ENCODE measurements around the gene XAB2.
A peak's percentile ranks its signal among the peaks of the same experiment; 100 is the strongest.

The XAB2 gene

GRCh38 chr19:7641290-7642276 lies 12.2 kb upstream of the XAB2 start:
- no peak for DNase-seq (ENCODE audit: low read depth, low spot score)
- Histone ChIP-seq H3K27ac (ENCODE audit: low read length) (no peak overlapping the region), H3K4me3 (ENCODE audit: low read length) (no peak overlapping the region), H3K9me3 (ENCODE audit: control insufficient read depth, insufficient read depth, low read length) (no peaks in the 10 kb centered on the region), H3K4me1 (ENCODE audit: control insufficient read depth, insufficient read depth, low read length) (peaks cover 2% of the 10 kb centered on the region; the same call in 1 of the 2 replicates), H3K36me3 (ENCODE audit: control insufficient read depth, insufficient read depth, low read length) (peaks cover 2% of the 10 kb centered on the region; the same call in 1 of the 2 replicates), H3K27me3 (ENCODE audit: control insufficient read depth, insufficient read depth, low read length) (no peaks in the 10 kb centered on the region)
- WGBS (ENCODE audit: insufficient coverage, insufficient read length): no CpG with 5 or more reads among the region's 43 CpGs

- no peak overlapping the region for H3K4me3 ChIP-seq (ENCODE audit: low read length)
- no peak overlapping the region for H3K27ac ChIP-seq (ENCODE audit: low read length)
- peaks cover 2% of the 10 kb centered on the region; the same call in 1 of the 2 replicates for H3K4me1 ChIP-seq (ENCODE audit: control insufficient read depth, insufficient read depth, low read length)
- H3K36me3 ChIP-seq (ENCODE audit: control insufficient read depth, insufficient read depth, low read length): no peaks in the 10 kb centered on the region
- no peak for DNase-seq (ENCODE audit: low read depth, low spot score)
- no CpG with 5 or more reads among the region's 11 CpGs for WGBS (ENCODE audit: insufficient coverage, insufficient read length)
- no peaks in the 10 kb centered on the region for H3K9me3 ChIP-seq (ENCODE audit: control insufficient read depth, insufficient read depth, low read length)
- no peaks in the 10 kb centered on the region; the same call in 1 of the 2 replicates for H3K27me3 ChIP-seq (ENCODE audit: control insufficient read depth, insufficient read depth, low read length)
Observed at GRCh38 chr19:7640803-7641202, 11.5 kb upstream of the XAB2 start.

- WGBS (ENCODE audit: insufficient coverage, insufficient read length): no CpG with 5 or more reads among the region's 13 CpGs
- Histone ChIP-seq H3K9me3 (ENCODE audit: control insufficient read depth, insufficient read depth, low read length) (no peaks in the 10 kb centered on the region), H3K4me3 (ENCODE audit: low read length) (no peak overlapping the region), H3K4me1 (ENCODE audit: control insufficient read depth, insufficient read depth, low read length) (peaks cover 2% of the 10 kb centered on the region; the same call in 1 of the 2 replicates), H3K27me3 (ENCODE audit: control insufficient read depth, insufficient read depth, low read length) (no peaks in the 10 kb centered on the region; the same call in 1 of the 2 replicates), H3K36me3 (ENCODE audit: control insufficient read depth, insufficient read depth, low read length) (no peaks in the 10 kb centered on the region), H3K27ac (ENCODE audit: low read length) (no peak overlapping the region)
- no peak for DNase-seq (ENCODE audit: low read depth, low spot score)
Observed at GRCh38 chr19:7639863-7640348, 10.6 kb upstream of the XAB2 start.

GRCh38 chr19:7638802-7639465 lies 9.6 kb upstream of the XAB2 start:
- peaks cover 2% of the 10 kb centered on the region; the same call in 1 of the 2 replicates for H3K4me1 ChIP-seq (ENCODE audit: control insufficient read depth, insufficient read depth, low read length)
- H3K36me3 ChIP-seq (ENCODE audit: control insufficient read depth, insufficient read depth, low read length): no peaks in the 10 kb centered on the region
- no peak overlapping the region for H3K4me3 ChIP-seq (ENCODE audit: low read length)
- no peak for DNase-seq (ENCODE audit: low read depth, low spot score)
- H3K27ac ChIP-seq (ENCODE audit: low read length): no peak overlapping the region
- WGBS (ENCODE audit: insufficient coverage, insufficient read length): no CpG with 5 or more reads among the region's 12 CpGs
- no peaks in the 10 kb centered on the region; the same call in 1 of the 2 replicates for H3K27me3 ChIP-seq (ENCODE audit: control insufficient read depth, insufficient read depth, low read length)
- no peaks in the 10 kb centered on the region for H3K9me3 ChIP-seq (ENCODE audit: control insufficient read depth, insufficient read depth, low read length)

- Histone ChIP-seq H3K4me1 (ENCODE audit: control insufficient read depth, insufficient read depth, low read length) (peaks cover 2% of the 10 kb centered on the region), H3K27ac (ENCODE audit: low read length) (no peak overlapping the region), H3K36me3 (ENCODE audit: control insufficient read depth, insufficient read depth, low read length) (no peaks in the 10 kb centered on the region; the same call in 1 of the 2 replicates), H3K27me3 (ENCODE audit: control insufficient read depth, insufficient read depth, low read length) (no peaks in the 10 kb centered on the region; the same call in none of the 2 replicates), H3K4me3 (ENCODE audit: low read length) (peak overlapping the region; percentile 62; the same call in 1 of the 2 replicates), H3K9me3 (ENCODE audit: control insufficient read depth, insufficient read depth, low read length) (no peaks in the 10 kb centered on the region)
- DNase-seq (ENCODE audit: low read depth, low spot score): no peak
- no CpG with 5 or more reads among the region's 30 CpGs for WGBS (ENCODE audit: insufficient coverage, insufficient read length)
Observed at GRCh38 chr19:7637374-7638256, 8.3 kb upstream of the XAB2 start.

- DNase-seq (ENCODE audit: low read depth, low spot score): no peak
- no peaks in the 10 kb centered on the region; the same call in none of the 2 replicates for H3K27me3 ChIP-seq (ENCODE audit: control insufficient read depth, insufficient read depth, low read length)
- H3K36me3 ChIP-seq (ENCODE audit: control insufficient read depth, insufficient read depth, low read length): peaks cover 3% of the 10 kb centered on the region; the same call in 1 of the 2 replicates
- no peak within 1 kb of the TSS for H3K27ac ChIP-seq (ENCODE audit: low read length)
- H3K4me1 ChIP-seq (ENCODE audit: control insufficient read depth, insufficient read depth, low read length): peaks cover 2% of the 10 kb centered on the region
- WGBS (ENCODE audit: insufficient coverage, insufficient read length): no CpG with 5 or more reads among the region's 61 CpGs
- H3K9me3 ChIP-seq (ENCODE audit: control insufficient read depth, insufficient read depth, low read length): no peaks in the 10 kb centered on the region
- peak within 1 kb of the TSS; percentile 62; the same call in 1 of the 2 replicates for H3K4me3 ChIP-seq (ENCODE audit: low read length)
Observed at GRCh38 chr19:7636691-7637373, 7.5 kb upstream of the XAB2 start, which contains the start of gene STXBP2. STXBP2 (plus strand) TSS chr19:7637110; CDS start chr19:7637150, 40 bp downstream.

- Histone ChIP-seq H3K4me3 (ENCODE audit: low read length) (no peak overlapping the region), H3K27ac (ENCODE audit: low read length) (no peak overlapping the region), H3K27me3 (ENCODE audit: control insufficient read depth, insufficient read depth, low read length) (no peaks in the 10 kb centered on the region; the same call in none of the 2 replicates), H3K4me1 (ENCODE audit: control insufficient read depth, insufficient read depth, low read length) (peaks cover 2% of the 10 kb centered on the region), H3K9me3 (ENCODE audit: control insufficient read depth, insufficient read depth, low read length) (no peaks in the 10 kb centered on the region), H3K36me3 (ENCODE audit: control insufficient read depth, insufficient read depth, low read length) (peaks cover 3% of the 10 kb centered on the region; the same call in 1 of the 2 replicates)
- no CpG with 5 or more reads among the region's 16 CpGs for WGBS (ENCODE audit: insufficient coverage, insufficient read length)
- DNase-seq (ENCODE audit: low read depth, low spot score): no peak
Observed at GRCh38 chr19:7636317-7636690, 7.0 kb upstream of the XAB2 start.

- Histone ChIP-seq H3K36me3 (ENCODE audit: control insufficient read depth, insufficient read depth, low read length) (peaks cover 3% of the 10 kb centered on the region; the same call in 1 of the 2 replicates), H3K27ac (ENCODE audit: low read length) (no peak overlapping the region), H3K4me3 (ENCODE audit: low read length) (no peak overlapping the region), H3K27me3 (ENCODE audit: control insufficient read depth, insufficient read depth, low read length) (no peaks in the 10 kb centered on the region; the same call in none of the 2 replicates), H3K9me3 (ENCODE audit: control insufficient read depth, insufficient read depth, low read length) (no peaks in the 10 kb centered on the region), H3K4me1 (ENCODE audit: control insufficient read depth, insufficient read depth, low read length) (peaks cover 2% of the 10 kb centered on the region)
- no CpG with 5 or more reads among the region's 6 CpGs for WGBS (ENCODE audit: insufficient coverage, insufficient read length)
- no peak for DNase-seq (ENCODE audit: low read depth, low spot score)
Observed at GRCh38 chr19:7635670-7636069, 6.3 kb upstream of the XAB2 start.

GRCh38 chr19:7633698-7634097 lies 4.4 kb upstream of the XAB2 start, which contains the start of gene PCP2:
PCP2 (minus strand) TSS chr19:7633719; CDS start chr19:7633457, 262 bp downstream.
- no CpG with 5 or more reads among the region's 2 CpGs for WGBS (ENCODE audit: insufficient coverage, insufficient read length)
- Histone ChIP-seq H3K4me3 (ENCODE audit: low read length) (no peak within 1 kb of the TSS), H3K27me3 (ENCODE audit: control insufficient read depth, insufficient read depth, low read length) (no peaks in the 10 kb centered on the region; the same call in none of the 2 replicates), H3K9me3 (ENCODE audit: control insufficient read depth, insufficient read depth, low read length) (no peaks in the 10 kb centered on the region), H3K36me3 (ENCODE audit: control insufficient read depth, insufficient read depth, low read length) (peaks cover 3% of the 10 kb centered on the region; the same call in 1 of the 2 replicates), H3K4me1 (ENCODE audit: control insufficient read depth, insufficient read depth, low read length) (peaks cover 2% of the 10 kb centered on the region), H3K27ac (ENCODE audit: low read length) (no peak within 1 kb of the TSS)
- no peak for DNase-seq (ENCODE audit: low read depth, low spot score)
